ENCODE data around the gene SCN1A. TPM values are rescaled to one million over a fixed set of nuclear protein-coding genes. Genes with fewer than 3 reads are reported as not detected.
"Not testable (repeated sequence)": the region's sequence is repeated elsewhere in the genome, so short reads cannot be mapped to it uniquely, and the experiment has no call there.

Gene SCN1A
- total RNA-seq, 1 donor from 2014 or later: 8.6 TPM

DNA sequence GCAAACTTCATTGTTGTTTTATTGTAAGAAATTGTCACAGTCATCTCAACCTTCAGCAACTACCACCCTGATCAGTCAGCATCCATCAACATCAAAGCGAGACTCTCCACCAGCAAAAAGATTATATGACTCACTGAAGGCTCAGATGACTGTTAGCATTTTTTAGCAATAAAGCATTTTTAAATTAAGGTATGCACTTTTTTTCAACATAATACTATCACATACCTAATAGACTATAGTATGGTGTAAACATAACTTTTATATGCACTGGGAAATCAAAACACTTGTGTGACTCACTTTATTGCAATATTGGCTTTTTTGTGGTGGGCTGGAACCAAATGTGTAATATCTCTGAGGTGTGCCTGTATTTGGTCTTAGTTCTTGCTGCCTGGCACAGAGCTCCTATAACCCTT lies 15.6 kb downstream of the SCN1A start:
- Mint-ChIP-seq H3K9me3 (peaks cover 17% of the 10 kb centered on the region), H3K36me3 (ENCODE audit: low read depth) (peaks cover 3% of the 10 kb centered on the region), H3K27ac (ENCODE audit: unreplicated experiment) (no peak overlapping the region), H3K4me3 (no peak overlapping the region), H3K27me3 (ENCODE audit: low read depth) (no peaks in the 10 kb centered on the region), H3K4me1 (no peaks in the 10 kb centered on the region)
- no peak for DNase-seq (ENCODE audit: low read depth, low spot score)
- no peak for TF ChIP-seq CTCF (conservative IDR thresholded peaks at IDR 0.05)

GRCh38 chr2:166106431-166107015 lies 21.3 kb downstream of the SCN1A start:
- no peak for DNase-seq (ENCODE audit: low read depth, low spot score)
- peak; percentile 57 for TF ChIP-seq CTCF (conservative IDR thresholded peaks at IDR 0.05)

GRCh38 chr2:166104773-166105172 lies 23.0 kb downstream of the SCN1A start:
- H3K4me3 Mint-ChIP-seq: no peak overlapping the region
- H3K27ac Mint-ChIP-seq (ENCODE audit: unreplicated experiment): no peak overlapping the region
- no peak for TF ChIP-seq CTCF (conservative IDR thresholded peaks at IDR 0.05)
- H3K4me1 Mint-ChIP-seq: peaks cover 17% of the 10 kb centered on the region
- H3K36me3 Mint-ChIP-seq (ENCODE audit: low read depth): peaks cover 4% of the 10 kb centered on the region
- peaks cover 7% of the 10 kb centered on the region for H3K9me3 Mint-ChIP-seq
- no peaks in the 10 kb centered on the region for H3K27me3 Mint-ChIP-seq (ENCODE audit: low read depth)
- DNase-seq (ENCODE audit: low read depth, low spot score): no peak

More at GRCh38 chr2:166106431-166107015, 21.3 kb downstream of the SCN1A start:
- peaks cover 6% of the 10 kb centered on the region for H3K36me3 Mint-ChIP-seq (ENCODE audit: low read depth)
- H3K27me3 Mint-ChIP-seq (ENCODE audit: low read depth): no peaks in the 10 kb centered on the region
- peaks cover 11% of the 10 kb centered on the region for H3K9me3 Mint-ChIP-seq
- H3K27ac Mint-ChIP-seq (ENCODE audit: unreplicated experiment): peak overlapping the region; percentile 23
- peaks cover 17% of the 10 kb centered on the region for H3K4me1 Mint-ChIP-seq
- H3K4me3 Mint-ChIP-seq: no peak overlapping the region

DNA sequence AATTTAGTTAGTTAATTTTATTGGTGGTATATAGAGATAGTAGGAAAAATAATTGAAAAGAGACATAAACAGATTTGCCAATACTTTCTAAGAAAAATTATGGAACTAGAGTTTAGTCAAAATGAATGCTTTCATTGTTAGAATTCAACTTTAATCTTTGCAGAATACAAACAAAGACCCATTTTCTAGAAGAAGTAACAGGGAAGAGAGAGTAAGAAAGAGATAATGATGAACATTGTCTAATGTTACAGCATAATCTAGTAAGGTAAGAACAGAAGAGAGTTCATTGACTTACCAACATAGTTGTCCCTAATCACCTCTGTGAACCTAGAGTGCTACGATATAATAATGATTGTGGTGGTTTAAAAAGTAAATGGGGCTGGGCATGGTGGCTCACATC lies 23.7 kb downstream of the SCN1A start:
- DNase-seq (ENCODE audit: low read depth, low spot score): no peak
- Mint-ChIP-seq H3K27ac (ENCODE audit: unreplicated experiment) (peak overlapping the region; percentile 14), H3K4me1 (peaks cover 17% of the 10 kb centered on the region), H3K4me3 (no peak overlapping the region), H3K36me3 (ENCODE audit: low read depth) (peaks cover 4% of the 10 kb centered on the region), H3K27me3 (ENCODE audit: low read depth) (no peaks in the 10 kb centered on the region), H3K9me3 (peaks cover 7% of the 10 kb centered on the region)
- TF ChIP-seq CTCF (conservative IDR thresholded peaks at IDR 0.05): no peak

DNA sequence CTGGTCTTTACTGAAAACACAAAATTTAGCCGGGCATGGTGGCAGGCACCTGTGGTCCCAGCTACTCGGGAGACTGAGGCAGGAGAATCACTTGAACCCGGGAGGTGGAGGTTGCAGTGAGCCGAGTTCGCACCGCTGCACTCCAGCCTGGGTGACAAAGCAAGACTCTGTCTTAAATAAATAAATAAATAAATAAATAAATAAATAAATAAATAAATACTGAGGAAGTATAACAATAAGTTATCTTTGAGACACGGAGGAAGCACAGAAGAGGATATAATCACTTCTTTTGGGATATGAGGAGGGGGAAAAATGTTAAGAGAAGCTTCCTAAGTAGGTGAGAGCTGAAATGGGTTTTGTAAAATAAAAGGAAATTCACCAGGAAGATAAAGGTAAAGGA lies 24.5 kb downstream of the SCN1A start:
- peaks cover 17% of the 10 kb centered on the region for H3K4me1 Mint-ChIP-seq
- H3K4me3 Mint-ChIP-seq; H3K27ac Mint-ChIP-seq (ENCODE audit: unreplicated experiment); H3K36me3 Mint-ChIP-seq (ENCODE audit: low read depth); DNase-seq (ENCODE audit: low read depth, low spot score); H3K27me3 Mint-ChIP-seq (ENCODE audit: low read depth); H3K9me3 Mint-ChIP-seq: not testable (repeated sequence)

DNA sequence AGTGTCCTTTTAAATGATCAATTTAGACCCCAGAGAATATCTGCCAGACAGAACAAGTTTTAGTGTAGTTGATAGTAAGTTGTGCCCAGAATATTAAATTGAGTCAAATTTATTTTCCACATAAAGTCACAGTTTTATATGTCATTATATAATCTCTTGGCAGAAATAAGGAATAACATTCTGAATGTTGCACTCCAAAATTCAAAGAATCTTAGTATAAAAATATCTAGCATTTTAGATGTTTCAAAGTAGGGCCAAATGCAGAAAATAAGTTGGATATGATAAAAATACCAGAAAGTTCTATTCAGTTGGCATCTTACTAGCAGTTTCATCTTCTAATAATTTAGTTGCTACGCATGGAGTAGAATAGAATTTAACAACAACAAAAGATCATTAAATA lies 33.5 kb downstream of the SCN1A start:
- no peak overlapping the region for H3K27ac Mint-ChIP-seq (ENCODE audit: unreplicated experiment)
- peaks cover 25% of the 10 kb centered on the region for H3K4me1 Mint-ChIP-seq
- no peak overlapping the region for H3K4me3 Mint-ChIP-seq
- no peak for DNase-seq (ENCODE audit: low read depth, low spot score)
- H3K36me3 Mint-ChIP-seq (ENCODE audit: low read depth): peaks cover 5% of the 10 kb centered on the region
- H3K27me3 Mint-ChIP-seq (ENCODE audit: low read depth): no peaks in the 10 kb centered on the region
- TF ChIP-seq CTCF (conservative IDR thresholded peaks at IDR 0.05): no peak
- H3K9me3 Mint-ChIP-seq: peaks cover 6% of the 10 kb centered on the region
